Stimulated activated effector memory CD8-positive, alpha-beta T cell treated with anti-CD3 and anti-CD28 coated beads, Interleukin-12 subunit alpha, Interleukin-12 subunit beta, amount 100 ng/mL, for 72 hours (primary cell): ENCODE measurements around the gene ZFR2.

Experiments
- ATAC-seq: fragments of 150-1000 bp; cut with Tn5 transposase; 2 replicates; pipeline ENCODE4 v1.10.0; 2021
- DNase-seq, 2 donors: peaks; one replicate each; pipeline ENCODE4 v3.0.0; 2021 to 2022; ENCODE audit warnings: low spot score in 2 of 2
- H3K27ac Mint-ChIP-seq: one replicate; pipeline ENCODE4 v1.8.0; 2022; ENCODE audit warnings: mild to moderate bottlenecking, mixed read lengths
- H3K36me3 Mint-ChIP-seq: one replicate; pipeline ENCODE4 v1.8.0; 2022; ENCODE audit warnings: mild to moderate bottlenecking, mixed read lengths
- H3K4me1 Mint-ChIP-seq: one replicate; pipeline ENCODE4 v1.8.0; 2022; ENCODE audit warnings: mixed read lengths
- H3K4me3 Mint-ChIP-seq: one replicate; pipeline ENCODE4 v1.8.0; 2022; ENCODE audit warnings: mild to moderate bottlenecking, mixed read lengths
- H3K9me3 Mint-ChIP-seq: one replicate; pipeline ENCODE4 v1.8.0; 2022; ENCODE audit warnings: mixed read lengths

The ZFR2 gene

DNA sequence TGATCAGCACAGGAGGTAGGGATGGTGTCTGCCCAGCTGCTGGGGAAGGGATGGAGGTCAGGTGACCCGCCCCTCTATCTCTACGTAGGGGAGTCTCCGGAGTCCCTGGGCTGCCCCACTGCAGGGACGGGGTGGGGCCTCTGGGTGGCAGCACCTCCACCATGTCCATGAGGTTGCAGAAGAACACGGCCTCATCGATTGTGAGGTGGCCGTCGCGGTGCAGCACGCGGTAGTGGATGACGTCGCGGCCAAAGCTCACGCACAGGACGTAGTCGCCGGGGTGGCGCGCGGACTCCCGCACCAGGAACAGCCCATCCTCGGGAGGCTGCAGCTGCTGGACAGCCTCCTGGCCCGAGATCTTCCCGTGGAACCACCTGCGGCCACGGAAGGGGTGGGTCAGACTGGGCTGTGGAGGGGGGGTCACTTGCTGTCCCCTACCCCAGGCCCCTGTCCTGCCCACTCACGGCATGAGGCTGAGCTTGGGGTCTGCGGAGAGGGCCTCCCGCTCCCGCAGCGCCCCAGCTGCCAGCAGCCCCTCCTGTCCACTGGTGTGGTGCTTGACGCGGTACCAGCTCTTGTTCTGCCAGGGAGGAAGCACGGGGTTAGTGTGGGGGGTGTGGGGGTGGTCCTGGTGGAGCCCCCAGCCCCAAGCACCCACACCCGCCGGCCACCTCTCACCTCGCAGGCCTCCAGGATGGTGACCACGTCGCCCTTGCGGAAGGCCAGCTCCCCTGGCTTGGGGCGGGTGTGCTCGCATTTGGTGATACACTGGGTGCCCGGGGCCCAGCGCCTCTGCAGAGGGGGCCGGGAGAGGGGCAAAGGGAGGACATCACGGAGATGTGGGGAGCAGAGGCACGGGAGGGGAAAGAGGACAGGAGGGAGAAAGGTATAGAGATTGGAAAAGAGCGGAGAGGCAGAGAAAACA lies 84.9 kb downstream of the ZFR2 start:
- peak; percentile 63 for ATAC-seq
- peaks cover 29% of the 10 kb centered on the region for H3K36me3 Mint-ChIP-seq
- H3K9me3 Mint-ChIP-seq, result peaks cover 9% of the 10 kb centered on the region

DNA sequence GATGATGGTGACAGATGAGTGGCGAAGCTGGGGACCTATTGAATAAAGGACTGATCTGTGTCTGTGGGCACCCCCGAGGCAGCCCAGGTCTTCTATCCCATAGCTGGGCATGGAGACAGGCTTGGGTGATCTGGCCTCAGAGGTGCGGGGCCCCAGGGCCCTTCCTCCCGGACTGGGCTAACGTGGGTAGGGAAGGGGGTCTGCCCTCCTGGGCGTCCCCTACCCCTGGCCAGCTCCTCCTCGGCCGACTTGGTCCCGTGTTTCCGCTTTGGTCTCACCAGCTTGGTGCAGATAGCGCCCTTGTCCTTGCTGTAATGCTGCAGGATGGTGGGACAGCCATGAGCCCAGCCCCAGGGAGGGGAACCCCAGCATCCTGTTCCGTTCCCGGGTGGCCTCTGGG lies 85.9 kb downstream of the ZFR2 start:
- peaks cover 22% of the 10 kb centered on the region for H3K4me1 Mint-ChIP-seq
- H3K27ac Mint-ChIP-seq, result no peak overlapping the region
- peaks cover 9% of the 10 kb centered on the region for H3K9me3 Mint-ChIP-seq
- no peak for DNase-seq
- ATAC-seq, result no peak
- no peak overlapping the region for H3K4me3 Mint-ChIP-seq
- peaks cover 25% of the 10 kb centered on the region for H3K36me3 Mint-ChIP-seq

More for the DNA sequence above, 84.9 kb downstream of the ZFR2 start:
- peak in 1 of 2 donors; percentile 43 for DNase-seq
- peak overlapping the region; percentile 68 for H3K27ac Mint-ChIP-seq
- peaks cover 26% of the 10 kb centered on the region for H3K4me1 Mint-ChIP-seq
- H3K4me3 Mint-ChIP-seq, result peak overlapping the region; percentile 74

DNA sequence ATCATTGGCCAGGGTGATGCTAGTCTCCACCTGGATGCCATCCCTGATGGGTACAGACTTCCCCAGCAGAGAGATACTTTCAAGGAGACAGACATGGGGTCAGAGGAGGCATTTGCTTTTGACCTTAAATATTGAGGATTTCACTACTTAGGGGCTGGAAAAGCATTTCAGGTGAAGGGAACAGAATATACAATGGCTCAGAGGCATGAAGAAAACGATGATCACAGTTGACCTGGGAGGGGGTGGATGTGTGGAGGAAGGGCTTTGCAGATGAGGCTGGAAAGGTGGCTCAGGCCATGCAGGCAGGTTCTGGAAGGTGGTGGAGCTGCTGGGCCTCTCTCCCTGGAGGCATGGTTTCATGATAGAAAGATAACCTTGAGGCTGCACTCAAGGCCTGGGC lies 86.5 kb downstream of the ZFR2 start:
- peak overlapping the region; percentile 7 for H3K27ac Mint-ChIP-seq
- peaks cover 9% of the 10 kb centered on the region for H3K9me3 Mint-ChIP-seq
- H3K4me3 Mint-ChIP-seq, result no peak overlapping the region

DNA sequence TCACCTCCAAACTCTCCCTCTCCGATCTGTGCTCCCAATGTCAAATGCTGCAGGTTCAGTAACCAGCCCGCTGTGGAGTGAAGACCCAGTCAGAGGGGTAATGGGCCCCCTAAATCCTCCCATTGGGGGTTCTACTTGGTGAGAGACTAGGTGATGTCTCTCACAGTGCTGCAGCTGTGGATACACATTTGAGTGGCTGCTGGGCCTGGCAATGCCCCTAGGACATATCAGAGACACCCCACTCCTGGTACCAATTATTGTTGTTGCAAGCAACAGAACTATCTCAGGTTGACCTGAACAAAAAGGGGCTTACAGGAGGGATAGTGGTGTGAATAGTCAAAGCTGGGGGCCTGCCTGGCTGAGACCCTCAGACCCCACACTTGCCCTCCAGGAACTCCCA lies 87.2 kb downstream of the ZFR2 start:
- H3K4me3 Mint-ChIP-seq, result no peak overlapping the region
- H3K36me3 Mint-ChIP-seq, result peaks cover 26% of the 10 kb centered on the region
- peaks cover 9% of the 10 kb centered on the region for H3K9me3 Mint-ChIP-seq
- no peak for DNase-seq
- peak overlapping the region; percentile 7 for H3K27ac Mint-ChIP-seq
- peaks cover 22% of the 10 kb centered on the region for H3K4me1 Mint-ChIP-seq
- ATAC-seq, result no peak

More for the DNA sequence above, 86.5 kb downstream of the ZFR2 start:
- Mint-ChIP-seq H3K36me3 (peaks cover 25% of the 10 kb centered on the region), H3K4me1 (peaks cover 22% of the 10 kb centered on the region)
- DNase-seq (no peak), ATAC-seq (no peak)

DNA sequence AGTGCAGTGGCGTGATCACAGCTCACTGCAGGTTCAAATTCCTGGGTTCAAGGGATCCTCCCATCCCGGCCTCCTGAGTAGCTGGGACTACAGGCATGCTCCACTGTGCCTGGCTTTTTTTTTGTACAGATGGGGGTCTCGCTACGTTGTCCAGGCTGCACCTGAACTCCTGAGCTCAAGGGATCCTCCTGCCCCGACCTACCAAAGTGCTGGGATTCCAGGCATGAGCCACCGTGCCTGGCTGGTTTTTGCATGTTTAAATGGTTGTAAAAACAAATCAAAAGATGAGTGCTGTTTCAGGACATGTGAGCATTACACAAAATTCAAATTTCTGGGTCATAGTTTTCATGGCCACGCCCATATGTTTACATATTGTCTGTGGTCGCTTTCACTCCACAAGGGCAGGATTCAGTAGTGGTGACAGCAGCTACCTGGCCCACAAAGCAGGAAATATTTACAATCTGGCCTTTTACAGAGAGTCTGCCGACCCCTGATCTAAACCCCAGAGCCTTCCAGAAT lies 88.0 kb downstream of the ZFR2 start:
- ATAC-seq (no peak), DNase-seq (no peak)
- Mint-ChIP-seq H3K9me3 (peaks cover 12% of the 10 kb centered on the region), H3K4me1 (peaks cover 22% of the 10 kb centered on the region), H3K4me3 (no peak overlapping the region), H3K27ac (no peak overlapping the region), H3K36me3 (peaks cover 31% of the 10 kb centered on the region)

DNA sequence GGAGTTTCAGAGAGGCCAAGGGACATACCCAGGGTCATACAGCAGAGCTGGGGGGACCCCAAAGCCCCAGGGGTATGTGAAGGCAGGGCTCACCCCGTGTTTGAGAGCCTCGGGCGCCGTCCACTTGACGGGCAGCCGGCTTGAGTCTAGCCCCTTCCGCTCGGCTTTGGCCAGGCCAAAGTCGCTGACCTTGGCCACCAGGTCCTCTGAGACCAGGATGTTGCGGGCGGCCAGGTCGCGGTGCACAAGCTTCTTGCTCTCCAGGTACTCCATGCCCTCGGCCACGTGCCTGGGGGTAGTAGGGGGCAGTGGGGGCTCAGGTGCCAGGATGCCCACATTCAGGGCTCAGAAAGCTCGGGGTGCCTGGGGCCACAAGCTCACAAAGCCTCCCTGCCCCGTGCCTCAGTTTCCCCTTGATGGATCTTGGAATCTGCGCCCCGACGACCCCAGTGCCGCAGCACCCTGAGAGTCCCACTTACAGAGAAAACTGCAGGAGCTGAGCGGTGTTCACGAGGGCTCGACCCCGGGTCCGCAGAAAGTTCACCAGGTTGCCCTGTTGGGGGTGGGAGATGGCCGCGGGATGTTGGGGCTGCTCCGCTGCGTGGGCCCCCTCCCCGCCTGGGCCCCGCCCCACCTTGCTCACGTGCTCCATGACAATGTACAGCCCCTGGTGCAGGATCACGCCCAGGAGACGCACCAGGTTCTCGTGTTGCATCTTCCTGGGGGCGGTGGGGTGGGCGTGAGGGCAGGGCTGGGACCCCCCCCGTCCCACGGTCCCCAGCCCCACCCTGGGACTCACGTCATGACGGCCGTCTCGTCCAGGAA lies 89.7 kb downstream of the ZFR2 start:
- peaks cover 12% of the 10 kb centered on the region for H3K9me3 Mint-ChIP-seq
- no peak for DNase-seq
- H3K4me1 Mint-ChIP-seq, result peaks cover 13% of the 10 kb centered on the region
- H3K36me3 Mint-ChIP-seq, result peaks cover 23% of the 10 kb centered on the region
- no peak overlapping the region for H3K27ac Mint-ChIP-seq
- no peak for ATAC-seq
- H3K4me3 Mint-ChIP-seq, result no peak overlapping the region

DNA sequence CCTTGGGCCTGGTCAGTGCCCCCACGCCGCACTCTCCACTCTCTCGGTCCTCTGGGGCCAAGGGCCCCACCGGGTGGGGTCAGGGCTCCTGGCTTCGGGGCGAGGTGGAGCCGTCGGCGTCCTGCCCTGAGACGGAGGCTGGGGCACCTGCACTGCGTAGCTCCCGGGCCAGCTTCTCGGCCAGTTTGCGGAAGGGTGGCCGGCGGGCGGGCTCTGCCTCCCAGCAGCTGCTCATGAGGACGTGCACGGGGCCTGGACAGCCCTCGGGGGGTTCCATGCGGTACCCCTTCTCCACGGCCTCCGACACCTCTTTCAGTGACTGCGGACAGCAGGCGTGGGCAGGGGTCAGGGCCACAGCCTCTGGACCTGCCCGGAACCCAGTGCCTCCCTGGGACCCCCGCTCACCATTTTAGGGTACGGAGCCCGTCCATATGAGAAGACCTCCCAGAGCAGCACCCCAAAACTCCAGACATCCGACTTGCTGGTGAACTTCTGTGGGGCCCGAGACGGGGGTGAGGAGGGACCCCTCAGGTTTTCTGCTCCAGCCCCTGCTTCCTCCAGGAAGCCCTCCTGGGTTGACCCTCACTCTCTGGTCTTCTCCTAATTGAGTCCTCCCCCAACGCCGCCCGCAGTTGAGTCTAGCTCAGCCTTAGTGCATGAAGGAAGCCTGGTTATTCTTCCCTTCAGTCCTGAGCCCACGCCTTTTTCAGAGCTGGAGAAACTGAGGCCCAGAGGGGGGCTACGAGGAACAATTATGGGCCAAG lies 90.6 kb downstream of the ZFR2 start:
- DNase-seq, result no peak
- H3K4me3 Mint-ChIP-seq, result no peak overlapping the region
- H3K4me1 Mint-ChIP-seq, result peaks cover 13% of the 10 kb centered on the region
- H3K27ac Mint-ChIP-seq, result no peak overlapping the region
- peaks cover 17% of the 10 kb centered on the region for H3K36me3 Mint-ChIP-seq
- H3K9me3 Mint-ChIP-seq, result peaks cover 12% of the 10 kb centered on the region
- no peak for ATAC-seq

DNA sequence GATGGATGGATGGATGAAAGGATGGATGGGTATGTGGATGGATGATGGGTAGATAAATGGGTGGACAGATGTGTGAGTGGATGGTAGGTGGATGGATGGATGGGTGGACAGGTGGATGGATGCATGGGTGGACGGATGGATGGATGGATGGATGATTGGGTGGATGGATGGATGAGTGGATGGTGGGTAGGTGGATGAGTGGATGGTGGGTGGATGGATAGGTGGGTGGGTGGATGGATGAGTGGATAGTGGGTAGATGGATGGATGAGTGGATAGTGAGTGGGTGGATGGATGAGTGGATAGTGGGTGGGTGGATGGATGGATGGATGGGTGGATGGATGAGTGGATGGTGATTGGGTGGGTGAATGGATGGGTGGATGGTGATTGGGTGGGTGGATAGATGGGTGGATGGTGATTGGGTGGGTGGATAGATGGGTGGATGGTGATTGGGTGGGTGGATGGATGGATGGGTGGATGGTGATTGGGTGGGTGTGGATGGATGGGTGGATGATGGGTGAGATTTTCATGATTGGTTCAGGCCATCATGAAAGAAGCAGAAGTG lies 92.3 kb downstream of the ZFR2 start:
- Mint-ChIP-seq H3K27ac (no peak overlapping the region), H3K36me3 (peaks cover 11% of the 10 kb centered on the region), H3K4me1 (peaks cover 4% of the 10 kb centered on the region), H3K9me3 (peaks cover 4% of the 10 kb centered on the region), H3K4me3 (no peak overlapping the region)
- ATAC-seq (no peak), DNase-seq (no peak)

DNA sequence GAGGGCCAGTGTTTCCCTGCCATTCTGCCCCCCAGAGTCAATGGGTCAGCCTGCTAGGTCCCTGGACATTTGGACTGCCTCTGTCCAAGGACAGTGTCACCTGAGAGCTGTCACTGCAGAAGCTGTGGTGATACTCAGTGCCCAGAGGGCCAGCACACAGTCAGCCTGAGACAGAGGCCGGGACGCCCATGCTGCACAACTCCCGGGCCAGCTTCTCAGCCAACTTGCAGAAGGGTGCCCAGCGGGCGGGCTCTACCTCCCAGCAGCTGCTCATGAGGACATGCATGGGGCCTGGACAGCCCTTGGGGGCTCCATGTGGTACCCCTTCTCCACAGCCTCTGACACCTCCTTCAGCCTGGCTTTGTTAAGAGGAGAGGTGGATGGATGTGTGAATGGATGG lies 93.0 kb downstream of the ZFR2 start:
- Mint-ChIP-seq H3K36me3 (peaks cover 11% of the 10 kb centered on the region), H3K4me3 (no peak overlapping the region), H3K27ac (no peak overlapping the region)

DNA sequence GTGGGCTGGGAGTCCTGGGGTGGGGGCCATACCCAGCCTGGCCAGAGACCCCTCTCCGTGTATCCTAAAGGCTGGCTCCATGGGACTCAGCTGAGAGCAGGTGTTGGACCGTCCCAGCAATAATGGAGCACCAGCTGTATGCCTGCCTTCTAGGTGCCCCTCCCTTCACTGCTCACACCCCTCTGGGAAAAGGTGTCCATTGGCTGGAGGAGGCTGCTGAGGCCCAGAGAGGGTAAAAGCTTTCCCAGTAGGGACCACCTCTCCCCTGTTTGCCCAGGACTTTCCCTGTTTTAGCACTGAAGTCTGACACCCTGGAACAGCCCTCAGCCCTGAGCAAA lies 93.5 kb downstream of the ZFR2 start:
- Mint-ChIP-seq H3K4me3 (no peak overlapping the region), H3K4me1 (no peaks in the 10 kb centered on the region), H3K27ac (no peak overlapping the region), H3K9me3 (peaks cover 3% of the 10 kb centered on the region), H3K36me3 (peaks cover 11% of the 10 kb centered on the region)
- DNase-seq (no peak), ATAC-seq (no peak)

More for the DNA sequence above, 93.0 kb downstream of the ZFR2 start:
- Mint-ChIP-seq H3K9me3 (peaks cover 3% of the 10 kb centered on the region), H3K4me1 (no peaks in the 10 kb centered on the region)
- ATAC-seq, result no peak
- DNase-seq, result no peak

DNA sequence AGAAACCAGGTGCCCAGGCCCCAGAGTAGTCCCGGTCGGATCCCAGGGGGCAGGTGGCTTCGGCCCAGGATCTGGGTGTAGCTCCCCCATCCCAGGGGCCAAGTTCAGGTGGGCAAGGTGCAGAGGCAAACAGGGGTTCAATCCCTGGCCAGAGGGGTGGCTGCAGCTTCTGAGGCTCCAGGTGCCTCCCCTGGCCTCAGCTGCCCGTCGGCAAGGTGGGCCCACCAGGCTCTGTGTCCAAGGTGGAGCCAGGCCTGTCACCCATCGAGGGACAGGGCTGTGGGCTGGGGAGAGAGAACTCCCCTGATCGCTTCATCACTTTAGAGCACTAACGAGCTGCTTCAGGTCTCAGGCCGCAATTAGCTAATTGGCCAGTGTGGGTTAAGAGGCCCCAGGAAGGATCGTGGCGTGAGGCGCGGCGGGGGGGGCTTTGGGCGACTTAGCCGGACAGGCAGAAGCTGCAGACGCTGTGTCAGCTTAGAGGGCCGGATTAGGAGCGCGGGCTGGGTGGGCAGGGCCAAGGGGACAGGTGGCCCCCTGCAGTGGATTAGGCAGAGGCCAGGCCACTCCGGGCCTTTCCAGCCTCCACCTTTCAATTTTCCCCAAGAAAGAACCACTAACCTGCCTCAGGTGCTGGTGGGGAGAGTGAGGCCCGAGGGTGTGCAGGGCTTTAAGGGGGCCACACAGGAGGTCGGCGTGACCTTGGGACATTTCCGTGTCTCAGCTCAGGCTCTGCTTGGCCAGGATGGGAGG lies 94.0 kb downstream of the ZFR2 start:
- no peak for ATAC-seq
- peaks cover 13% of the 10 kb centered on the region for H3K36me3 Mint-ChIP-seq
- peaks cover 3% of the 10 kb centered on the region for H3K9me3 Mint-ChIP-seq
- H3K4me1 Mint-ChIP-seq, result no peaks in the 10 kb centered on the region
- no peak for DNase-seq
- no peak overlapping the region for H3K4me3 Mint-ChIP-seq
- H3K27ac Mint-ChIP-seq, result peak overlapping the region; percentile 35

DNA sequence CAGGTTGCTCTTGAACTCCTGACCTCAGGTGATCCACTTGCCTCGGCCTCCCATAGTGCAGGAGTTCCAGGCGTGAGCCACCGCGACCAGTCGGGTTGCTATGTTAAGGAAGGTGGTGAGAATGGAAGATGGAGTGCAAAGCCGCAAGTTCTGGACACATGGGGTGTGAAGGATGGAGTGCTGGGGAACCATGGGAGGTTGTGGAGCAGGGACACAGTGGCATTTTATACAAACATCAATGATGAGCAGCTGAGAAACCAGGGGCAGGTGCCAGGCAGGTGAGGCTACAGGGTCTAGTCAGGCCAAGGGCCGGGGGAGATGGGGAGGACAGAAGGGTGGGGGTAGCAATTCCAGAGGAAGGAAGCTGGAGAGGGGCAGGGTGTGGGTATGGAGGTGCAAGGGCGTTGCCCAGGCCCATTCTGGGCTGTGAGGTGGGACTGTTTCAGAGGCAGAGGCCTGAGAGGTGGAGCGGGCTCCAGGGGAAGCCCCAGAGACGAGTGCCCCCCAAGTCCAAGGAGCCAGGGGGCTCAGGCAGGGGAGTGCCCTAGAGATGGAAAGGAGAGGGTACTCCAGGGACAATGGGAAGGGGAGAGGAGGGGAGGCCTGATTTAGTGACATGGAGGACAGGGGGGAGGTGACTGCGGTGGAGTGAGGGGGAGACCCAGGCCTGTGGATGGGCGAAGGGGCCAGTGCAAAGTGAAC lies 94.9 kb downstream of the ZFR2 start:
- ATAC-seq (no peak), DNase-seq (no peak)
- Mint-ChIP-seq H3K4me3 (no peak overlapping the region), H3K4me1 (no peaks in the 10 kb centered on the region), H3K36me3 (peaks cover 20% of the 10 kb centered on the region), H3K27ac (peak overlapping the region; percentile 35), H3K9me3 (peaks cover 3% of the 10 kb centered on the region)

DNA sequence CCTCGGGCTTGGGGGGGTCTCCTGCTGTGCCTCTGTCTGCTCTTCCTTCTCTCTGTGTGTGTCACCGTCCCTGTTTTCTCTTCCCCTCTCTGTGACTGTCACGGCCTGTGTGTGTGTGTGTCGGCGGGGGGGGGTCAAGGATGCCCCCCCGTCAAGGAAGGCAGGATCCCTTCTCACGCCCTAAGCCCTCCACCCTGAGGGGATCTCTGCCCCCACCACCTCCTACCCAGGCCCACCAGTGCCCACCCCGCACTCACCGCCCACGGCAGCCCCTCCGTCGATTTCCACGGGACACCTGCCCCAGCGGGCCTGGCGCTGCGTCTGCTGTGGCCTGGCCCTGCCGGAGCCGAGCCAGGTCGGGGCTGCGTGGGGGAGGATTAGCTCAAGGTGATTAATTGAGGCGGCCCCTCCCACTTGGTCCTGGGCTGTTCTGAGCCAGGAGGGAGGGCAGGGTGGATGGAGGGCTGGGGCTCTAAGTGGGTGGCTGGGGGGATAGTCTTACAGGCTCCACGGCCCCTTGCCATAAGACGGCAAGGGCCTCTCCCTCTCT lies 96.9 kb downstream of the ZFR2 start, which contains the start of gene RAX2:
Gene RAX2, minus strand, starts transcription at position 323 of the 550 bp plus-strand sequence. CDS start 486 bp downstream, outside the sequence.
- H3K4me3 Mint-ChIP-seq, result no peak within 1 kb of the TSS
- DNase-seq (no peak), ATAC-seq (no peak)
- no peak within 1 kb of the TSS for H3K27ac Mint-ChIP-seq
- peaks cover 3% of the 10 kb centered on the region for H3K9me3 Mint-ChIP-seq
- peaks cover under 1% of the 10 kb centered on the region for H3K4me1 Mint-ChIP-seq
- H3K36me3 Mint-ChIP-seq, result peaks cover 33% of the 10 kb centered on the region
